IMR-90 (cell line): ENCODE measurements around the gene ZFP42. TPM values are rescaled to one million over a fixed set of nuclear protein-coding genes. Genes with fewer than 3 reads are reported as not detected.

Experiments used
- ATAC-seq: fragments of 200-7000 bp; cut with Tn5 transposase; 2 replicates; pipeline ENCODE4 v1.9.1; 2020; ENCODE audit warnings: low read depth, mild to moderate bottlenecking, moderate library complexity
- BruUV-seq: library from RNA; stranded (reverse); fragments of 400-500 nt; replicated peaks from 2 replicates; lab custom pipeline; 2021; lab: Mats Ljungman, UMichigan
- CTCF ChIA-PET: fragments of 300-600 bp; formaldehyde crosslinking; extraction: SDS; loops from one replicate; lab custom pipeline; 2021; ENCODE audit warnings: antibody characterized with exemption; lab: Yijun Ruan, JAX
- POLR2A ChIA-PET: fragments of 300-600 bp; sonication (Branson Sonifier 250); formaldehyde crosslinking; loops from one replicate; lab custom pipeline; 2022; ENCODE audit warnings: antibody characterized with exemption; ENCODE audit not compliant: unreplicated experiment; lab: Charles Lee
- DNase-seq: peaks from one replicate; pipeline ENCODE4 v3.0.0; 2013
- H2AFZ ChIP-seq: replicated peaks from 2 replicates; pipeline ENCODE3; 2013; ENCODE audit warnings: low read length, mild to moderate bottlenecking; ENCODE audit not compliant: poor library complexity
- H2AK5ac ChIP-seq: 2 replicates; pipeline ENCODE4 v1.6.1; 2013; ENCODE audit warnings: low read depth, low read length, inconsistent platforms
- H2AK9ac ChIP-seq: replicated peaks from 2 replicates; pipeline ENCODE3; 2013; ENCODE audit warnings: mild to moderate bottlenecking, low read depth, low read length, moderate library complexity; ENCODE audit not compliant: poor library complexity
- H2BK120ac ChIP-seq: 2 replicates; pipeline ENCODE4 v1.6.1; 2013; ENCODE audit warnings: low read depth, low read length, inconsistent platforms
- H2BK15ac ChIP-seq: 3 replicates; pipeline ENCODE4 v1.6.1; 2013; ENCODE audit warnings: low read depth, low read length, inconsistent platforms
- H2BK20ac ChIP-seq: 2 replicates; pipeline ENCODE4 v1.6.1; 2013; ENCODE audit warnings: low read depth, mild to moderate bottlenecking, inconsistent platforms, low read length, moderate library complexity
- H2BK5ac ChIP-seq: 2 replicates; pipeline ENCODE4 v1.6.1; 2013; ENCODE audit warnings: mild to moderate bottlenecking, low read depth, low read length, inconsistent platforms; ENCODE audit not compliant: poor library complexity, severe bottlenecking
- H3K14ac ChIP-seq: replicated peaks from 2 replicates; pipeline ENCODE4 v1.6.1; 2013; ENCODE audit warnings: low read depth, low read length, inconsistent platforms
- H3K18ac ChIP-seq: 2 replicates; pipeline ENCODE4 v1.6.1; 2013; ENCODE audit warnings: low read depth, low read length, control low read depth
- H3K23ac ChIP-seq: 2 replicates; pipeline ENCODE4 v1.6.1; 2013; ENCODE audit warnings: low read depth, low read length, inconsistent platforms
- H3K27ac ChIP-seq: 2 replicates; pipeline ENCODE4 v1.5.1; 2013; ENCODE audit warnings: mild to moderate bottlenecking, control low read depth, low read length; ENCODE audit not compliant: insufficient read depth
- H3K27me3 ChIP-seq: 2 replicates; pipeline ENCODE4 v1.6.1; 2013; ENCODE audit warnings: low read length; ENCODE audit not compliant: control insufficient read depth, insufficient read depth
- H3K36me3 ChIP-seq: 2 replicates; pipeline ENCODE4 v1.6.1; 2013; ENCODE audit warnings: low read length, mixed read lengths; ENCODE audit not compliant: control insufficient read depth, insufficient read depth
- H3K4ac ChIP-seq: 2 replicates; pipeline ENCODE4 v1.6.1; 2013; ENCODE audit warnings: low read depth, low read length, inconsistent platforms
- H3K4me1 ChIP-seq: 2 replicates; pipeline ENCODE4 v1.6.1; 2013; ENCODE audit warnings: low read length, mixed read lengths; ENCODE audit not compliant: control insufficient read depth, insufficient read depth
- H3K4me2 ChIP-seq: 2 replicates; pipeline ENCODE4 v1.6.1; 2013; ENCODE audit warnings: low read depth, mild to moderate bottlenecking, control low read depth, low read length, moderate library complexity
- H3K4me3 ChIP-seq: 2 replicates; pipeline ENCODE4 v1.5.1; 2013; ENCODE audit warnings: low read depth, mild to moderate bottlenecking, control low read depth, low read length, moderate library complexity; ENCODE audit not compliant: insufficient read depth
- H3K56ac ChIP-seq: 2 replicates; pipeline ENCODE4 v1.6.1; 2013; ENCODE audit warnings: low read length, inconsistent platforms; ENCODE audit not compliant: insufficient read depth; ENCODE audit errors: extremely low read depth
- H3K79me1 ChIP-seq, 2 experiments: 2 replicates each; pipeline ENCODE4 v1.6.1; 2013; ENCODE audit warnings: low read length in 2 of 2, inconsistent platforms in 1 of 2, low read depth in 1 of 2
- H3K9ac ChIP-seq: 2 replicates; pipeline ENCODE4 v1.6.1; 2013; ENCODE audit warnings: low read depth, low read length, control low read depth
- H3K9me1 ChIP-seq: 2 replicates; pipeline ENCODE4 v1.6.1; 2013; ENCODE audit warnings: low read length, inconsistent platforms; ENCODE audit not compliant: insufficient read depth
- H3K9me3 ChIP-seq: 2 replicates; pipeline ENCODE4 v1.6.1; 2013; ENCODE audit warnings: low read length; ENCODE audit not compliant: control insufficient read depth, insufficient read depth
- H4K20me1 ChIP-seq: 2 replicates; pipeline ENCODE4 v1.6.1; 2013; ENCODE audit warnings: low read length, inconsistent platforms; ENCODE audit not compliant: insufficient read depth
- H4K5ac ChIP-seq: 2 replicates; pipeline ENCODE4 v1.6.1; 2013; ENCODE audit warnings: mild to moderate bottlenecking, low read depth, low read length, control low read depth
- H4K8ac ChIP-seq, 2 experiments: 2 replicates each; pipeline ENCODE4 v1.6.1; 2013; ENCODE audit warnings: low read depth in 2 of 2, low read length in 2 of 2, control low read depth in 1 of 2, inconsistent platforms in 1 of 2
- H4K91ac ChIP-seq: 2 replicates; pipeline ENCODE4 v1.6.1; 2013; ENCODE audit warnings: low read depth, low read length, inconsistent platforms; ENCODE audit not compliant: insufficient read depth
- BHLHE40 ChIP-seq: fragments of 150-350 bp; IDR thresholded peaks from 2 replicates; pipeline ENCODE4 v1.6.1; 2016; ENCODE audit warnings: mild to moderate bottlenecking, low read depth, low read length
- CEBPB ChIP-seq: IDR thresholded peaks from 2 replicates; pipeline ENCODE4 v1.6.1; 2012; ENCODE audit warnings: low read depth, low read length, improper control_type of control experiment
- CHD1 ChIP-seq: IDR thresholded peaks from 2 replicates; pipeline ENCODE4 v1.6.1; 2012; ENCODE audit warnings: low read depth, low read length, improper control_type of control experiment
- FOS ChIP-seq: fragments of 150-350 bp; IDR thresholded peaks from 2 replicates; pipeline ENCODE4 v1.6.1; 2016; ENCODE audit warnings: low read depth, low read length
- MAFK ChIP-seq: IDR thresholded peaks from 2 replicates; pipeline ENCODE4 v1.6.1; 2012; ENCODE audit warnings: low read depth, low read length, improper control_type of control experiment
- MAZ ChIP-seq: IDR thresholded peaks from 2 replicates; pipeline ENCODE4 v1.6.1; 2012; ENCODE audit warnings: low read depth, mild to moderate bottlenecking, low read length, improper control_type of control experiment, moderate library complexity, borderline replicate concordance
- MXI1 ChIP-seq: IDR thresholded peaks from 2 replicates; pipeline ENCODE4 v1.6.1; 2012; ENCODE audit warnings: low read depth, mild to moderate bottlenecking, low read length, moderate library complexity, borderline replicate concordance
- NFE2L2 ChIP-seq: fragments of 150-350 bp; IDR thresholded peaks from 2 replicates; pipeline ENCODE4 v1.6.1; 2016; ENCODE audit warnings: low read depth, mild to moderate bottlenecking, low read length
- POLR2A ChIP-seq: IDR thresholded peaks from 2 replicates; pipeline ENCODE4 v1.6.1; 2012; ENCODE audit warnings: mild to moderate bottlenecking, low read depth, low read length
- RAD21 ChIP-seq: IDR thresholded peaks from 2 replicates; pipeline ENCODE4 v1.6.1; 2012; ENCODE audit warnings: low read length, improper control_type of control experiment
- RCOR1 ChIP-seq: IDR thresholded peaks from 2 replicates; pipeline ENCODE4 v1.6.1; 2012; ENCODE audit warnings: mild to moderate bottlenecking, low read length, improper control_type of control experiment; ENCODE audit not compliant: insufficient replicate concordance
- RFX5 ChIP-seq: IDR thresholded peaks from 2 replicates; pipeline ENCODE4 v1.8.0; 2012; ENCODE audit warnings: low read depth, mild to moderate bottlenecking, low read length, moderate library complexity
- SMC3 ChIP-seq: fragments of 150-350 bp; IDR thresholded peaks from 2 replicates; pipeline ENCODE4 v1.6.1; 2016; ENCODE audit warnings: low read depth, mild to moderate bottlenecking, antibody characterized with exemption, low read length, moderate library complexity
- WGBS, 2 experiments: methylation state at CpG; one replicate each; pipeline versions ENCODE4 v1.1.5 to v1.1.7; 2013; ENCODE audit warnings: missing lambda C conversion rate in 2 of 2; ENCODE audit not compliant: insufficient read length in 1 of 2; ENCODE audit errors: extremely low coverage in 2 of 2; 5-methylcytosine and 5-hydroxymethylcytosine counted together
- dilution Hi-C: fragments of 300-500 bp; cut with HindIII; formaldehyde crosslinking; loops from one replicate; pipeline ENCODE4 v1.14.3; 2018; ENCODE audit warnings: low sequenced_read_pairs; ENCODE audit not compliant: unreplicated experiment
- in situ Hi-C: fragments of 300-500 bp; cut with MboI; formaldehyde crosslinking; loops from 3 replicates; pipeline ENCODE4 v1.14.3; 2019; ENCODE audit warnings: low sequenced_read_pairs, inconsistent platforms, mixed read lengths
- intact Hi-C: fragments of 100-400 bp; cut with micrococcal nuclease; formaldehyde crosslinking; loops from 2 replicates; pipeline ENCODE4 v1.10.0; 2022
- polyA plus RNA-seq, 3 experiments: library from polyadenylated mRNA; depleted of rRNA; stranded (reverse); fragments of >200 nt; gene quantifications; 2 replicates each; pipeline ENCODE4 v1.2.3, GENCODE V29; 2012; ENCODE audit warnings: low replicate concordance in 1 of 3
- total RNA-seq: library from RNA; depleted of rRNA; stranded (reverse); fragments of >200 nt; gene quantifications from 2 replicates; pipeline ENCODE4 v1.2.3, GENCODE V29; 2012
- TF ChIP-seq, protein P1 (sequence below): fragments of 150-350 bp; IDR thresholded peaks from 2 replicates; pipeline ENCODE4 v1.6.1; 2016; ENCODE audit warnings: low read depth, mild to moderate bottlenecking, low read length, moderate library complexity, borderline replicate concordance
- TF ChIP-seq, protein P2 (sequence below): fragments of 150-350 bp; IDR thresholded peaks from 2 replicates; pipeline ENCODE4 v1.6.1; 2017; ENCODE audit warnings: mild to moderate bottlenecking, antibody characterized with exemption, low read length, low read depth
- TF ChIP-seq, protein P3 (sequence below): conservative IDR thresholded peaks from 2 replicates; pipeline ENCODE4 v1.5.1; 2012; ENCODE audit warnings: mild to moderate bottlenecking, low read depth, low read length, improper control_type of control experiment

ZFP42 gene
- total and polyA plus RNA-seq, 2 of the 4 experiments (the other 2 are of a cell fraction): not detected

DNA sequence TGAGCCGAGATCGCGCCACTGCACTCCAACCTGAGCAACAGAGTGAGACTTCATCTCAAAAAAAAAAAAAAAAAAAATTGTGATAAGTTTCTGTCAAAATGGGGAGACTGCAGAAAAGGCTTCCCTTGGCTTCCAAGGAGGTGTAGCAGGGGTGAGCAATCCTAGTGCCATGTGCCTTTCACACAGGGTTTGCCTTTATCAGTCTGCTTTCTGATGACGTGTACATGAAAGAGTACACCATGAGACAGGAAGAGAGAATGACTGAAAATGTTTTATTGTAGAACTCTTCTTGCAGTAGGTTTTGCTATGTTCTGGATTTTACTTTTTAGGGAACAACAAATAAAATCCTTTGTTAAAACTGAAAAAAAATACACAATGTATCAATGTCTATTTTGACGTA is 23.4 kb upstream of the ZFP42 start:
- Histone ChIP-seq H3K23ac (no peak overlapping the region), H3K18ac (no peak overlapping the region), H2BK120ac (no peak overlapping the region), H4K91ac (no peak overlapping the region), H2BK20ac (no peak overlapping the region), H2BK15ac (no peak overlapping the region), H3K4ac (no peak overlapping the region), H3K27ac (no peak overlapping the region), H3K4me2 (no peak overlapping the region), H3K4me3 (no peak overlapping the region), H4K20me1 (no peaks in the 10 kb centered on the region), H3K27me3 (no peaks in the 10 kb centered on the region), H2AK5ac (no peak overlapping the region), H3K9me3 (no peaks in the 10 kb centered on the region), H2AK9ac (no peak overlapping the region), H4K5ac (no peak overlapping the region), H3K56ac (no peak overlapping the region), H3K79me1 (no peaks in the 10 kb centered on the region), H3K14ac (no peak overlapping the region), H2AFZ (no peak overlapping the region), H3K4me1 (no peaks in the 10 kb centered on the region), H4K8ac (no peak overlapping the region), H2BK5ac (no peak overlapping the region), H3K36me3 (no peaks in the 10 kb centered on the region), H3K9ac (no peak overlapping the region), H3K9me1 (no peaks in the 10 kb centered on the region)
- DNase-seq: peak; percentile 26
- TF ChIP-seq CEBPB (no peak), MAZ (no peak), RFX5 (no peak), MAFK (no peak), NFE2L2 (no peak), CHD1 (no peak), FOS (no peak), MXI1 (no peak), SMC3 (no peak), BHLHE40 (no peak), POLR2A (no peak), RCOR1 (no peak), RAD21 (no peak)
- TF ChIP-seq, protein P1, sequence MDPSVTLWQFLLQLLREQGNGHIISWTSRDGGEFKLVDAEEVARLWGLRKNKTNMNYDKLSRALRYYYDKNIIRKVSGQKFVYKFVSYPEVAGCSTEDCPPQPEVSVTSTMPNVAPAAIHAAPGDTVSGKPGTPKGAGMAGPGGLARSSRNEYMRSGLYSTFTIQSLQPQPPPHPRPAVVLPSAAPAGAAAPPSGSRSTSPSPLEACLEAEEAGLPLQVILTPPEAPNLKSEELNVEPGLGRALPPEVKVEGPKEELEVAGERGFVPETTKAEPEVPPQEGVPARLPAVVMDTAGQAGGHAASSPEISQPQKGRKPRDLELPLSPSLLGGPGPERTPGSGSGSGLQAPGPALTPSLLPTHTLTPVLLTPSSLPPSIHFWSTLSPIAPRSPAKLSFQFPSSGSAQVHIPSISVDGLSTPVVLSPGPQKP: no peak
- TF ChIP-seq, protein P2, sequence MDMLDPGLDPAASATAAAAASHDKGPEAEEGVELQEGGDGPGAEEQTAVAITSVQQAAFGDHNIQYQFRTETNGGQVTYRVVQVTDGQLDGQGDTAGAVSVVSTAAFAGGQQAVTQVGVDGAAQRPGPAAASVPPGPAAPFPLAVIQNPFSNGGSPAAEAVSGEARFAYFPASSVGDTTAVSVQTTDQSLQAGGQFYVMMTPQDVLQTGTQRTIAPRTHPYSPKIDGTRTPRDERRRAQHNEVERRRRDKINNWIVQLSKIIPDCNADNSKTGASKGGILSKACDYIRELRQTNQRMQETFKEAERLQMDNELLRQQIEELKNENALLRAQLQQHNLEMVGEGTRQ: no peak
- TF ChIP-seq, protein P3, sequence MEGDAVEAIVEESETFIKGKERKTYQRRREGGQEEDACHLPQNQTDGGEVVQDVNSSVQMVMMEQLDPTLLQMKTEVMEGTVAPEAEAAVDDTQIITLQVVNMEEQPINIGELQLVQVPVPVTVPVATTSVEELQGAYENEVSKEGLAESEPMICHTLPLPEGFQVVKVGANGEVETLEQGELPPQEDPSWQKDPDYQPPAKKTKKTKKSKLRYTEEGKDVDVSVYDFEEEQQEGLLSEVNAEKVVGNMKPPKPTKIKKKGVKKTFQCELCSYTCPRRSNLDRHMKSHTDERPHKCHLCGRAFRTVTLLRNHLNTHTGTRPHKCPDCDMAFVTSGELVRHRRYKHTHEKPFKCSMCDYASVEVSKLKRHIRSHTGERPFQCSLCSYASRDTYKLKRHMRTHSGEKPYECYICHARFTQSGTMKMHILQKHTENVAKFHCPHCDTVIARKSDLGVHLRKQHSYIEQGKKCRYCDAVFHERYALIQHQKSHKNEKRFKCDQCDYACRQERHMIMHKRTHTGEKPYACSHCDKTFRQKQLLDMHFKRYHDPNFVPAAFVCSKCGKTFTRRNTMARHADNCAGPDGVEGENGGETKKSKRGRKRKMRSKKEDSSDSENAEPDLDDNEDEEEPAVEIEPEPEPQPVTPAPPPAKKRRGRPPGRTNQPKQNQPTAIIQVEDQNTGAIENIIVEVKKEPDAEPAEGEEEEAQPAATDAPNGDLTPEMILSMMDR: no peak
- in situ Hi-C loops (no loop called here), dilution Hi-C loops (no loop called here), intact Hi-C loops (loop anchor here (10.0 kb wide), 1 partner anchor 1017 kb away; no protein-coding TSS in a partner anchor)
- ChIA-PET POLR2A (no interaction called here), CTCF (no interaction called here)
- no TSS peak for BruUV-seq
- ATAC-seq: no peak
- no CpG with 5 or more reads among the region's 5 CpGs for whole genome bisulfite sequencing, 2 experiments
